NCI-H524 treated with DMSO at 0.1 percent for 48 hours (cell line): ENCODE data around the gene CASTOR2.
"Not testable (repeated sequence)": the region's sequence is repeated elsewhere in the genome, so short reads cannot be mapped to it uniquely, and the experiment has no call there.

ENCODE experiments used
- DNase-seq: peaks from one replicate; lab custom pipeline; 2025; lab: John Stamatoyannopoulos, UW

CASTOR2 gene

DNA sequence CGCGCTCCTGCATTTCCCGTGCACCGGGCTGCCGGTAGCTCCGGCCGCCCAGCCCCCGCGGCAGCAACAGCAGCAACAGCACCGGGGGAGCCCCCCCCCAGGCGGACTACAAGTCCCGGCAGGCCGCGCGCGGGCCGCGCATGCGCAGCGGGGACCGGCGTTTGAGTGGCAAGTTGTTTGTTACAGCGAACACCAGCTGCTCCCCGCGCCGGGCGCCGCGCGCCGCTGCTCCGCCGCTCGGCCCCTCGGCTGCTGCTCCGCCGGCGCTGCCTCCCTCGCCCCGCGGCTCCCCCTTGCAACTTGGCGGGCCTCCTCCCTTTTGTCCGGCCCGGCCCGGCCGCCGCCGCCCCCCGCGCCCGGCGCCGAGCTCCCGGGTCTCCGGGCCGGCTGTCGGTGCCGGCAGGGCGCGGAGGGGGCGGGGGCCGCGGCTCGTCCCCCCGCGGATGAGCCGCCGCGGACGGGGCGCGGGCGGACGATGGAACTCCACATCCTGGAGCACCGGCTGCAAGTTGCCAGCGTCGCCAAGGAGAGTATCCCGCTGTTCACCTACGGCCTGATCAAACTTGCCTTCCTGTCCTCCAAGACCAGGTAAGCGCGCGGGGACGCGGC lies at the start of gene CASTOR2:
CASTOR2 (plus strand) TSS at position 195 of the 609 bp plus-strand sequence; CDS start at position 476, 281 bp downstream.
- not testable (repeated sequence) for DNase-seq

DNA sequence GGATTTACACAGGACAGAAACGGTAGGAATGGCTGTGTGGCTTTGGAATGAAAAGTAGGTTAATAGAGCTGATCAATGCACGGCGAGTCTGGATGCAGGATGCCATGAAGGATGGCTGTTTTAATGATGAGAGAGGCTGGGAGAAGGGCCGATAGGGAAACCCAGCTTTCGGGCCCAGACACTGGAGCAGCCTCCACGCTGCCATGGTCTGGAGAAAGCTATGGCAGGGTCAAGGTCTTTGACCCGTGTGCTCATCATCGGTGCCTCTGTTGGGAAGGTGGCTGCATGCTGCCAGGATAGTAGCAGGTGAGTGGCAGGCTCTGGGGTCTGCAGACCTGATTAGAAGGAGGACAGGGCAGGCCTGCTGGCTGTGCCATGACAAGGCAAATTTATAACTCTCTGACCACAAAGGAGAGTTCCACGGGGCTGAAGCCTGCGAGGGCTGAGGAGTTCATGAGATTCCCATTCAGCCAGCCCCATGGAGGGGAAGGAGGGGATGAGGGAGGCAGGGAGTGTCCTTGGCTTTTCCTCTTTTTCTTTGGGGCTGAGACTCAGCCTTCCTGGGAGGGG lies 42.1 kb upstream of the CASTOR2 start:
- not testable (repeated sequence) for DNase-seq

DNA sequence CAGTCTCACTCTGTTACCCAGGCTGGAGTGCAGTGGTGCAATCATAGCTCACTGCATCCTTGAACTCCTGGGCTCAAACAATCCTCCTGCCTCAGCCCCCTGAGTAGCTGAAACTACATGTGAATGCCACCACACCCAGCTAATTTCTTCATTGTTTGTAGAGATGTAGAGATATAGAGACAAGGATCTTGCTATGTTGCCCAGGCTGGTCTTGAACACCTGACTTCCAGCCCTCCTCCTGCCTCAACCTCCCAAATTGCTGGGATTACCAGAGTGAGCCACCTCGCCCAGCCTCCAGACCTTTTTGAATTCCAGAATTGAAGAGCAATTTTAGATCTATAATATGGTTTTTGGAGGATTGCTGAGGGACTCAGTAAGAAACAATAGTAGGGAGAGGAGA lies 40.9 kb upstream of the CASTOR2 start:
- not testable (repeated sequence) for DNase-seq

DNA sequence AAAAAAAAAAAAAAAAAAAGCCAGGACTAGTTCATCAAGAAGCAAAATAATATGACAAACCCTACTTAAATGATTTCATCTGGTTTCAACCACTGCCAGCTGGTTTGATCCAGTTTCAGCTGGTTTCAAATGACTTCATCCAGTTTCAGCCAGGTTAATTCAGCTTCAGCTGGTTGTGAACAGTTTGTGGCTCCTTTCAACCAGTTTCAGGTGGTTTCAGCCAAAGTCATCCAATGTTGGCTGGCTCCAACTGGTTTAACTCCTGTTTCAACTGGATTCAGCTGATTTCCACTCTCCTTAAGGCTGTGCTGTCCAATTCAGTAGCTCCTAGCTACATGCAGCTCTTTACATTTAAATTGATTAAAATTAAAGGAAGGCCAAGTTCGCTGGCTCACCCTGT lies 37.5 kb upstream of the CASTOR2 start:
- not testable (repeated sequence) for DNase-seq

DNA sequence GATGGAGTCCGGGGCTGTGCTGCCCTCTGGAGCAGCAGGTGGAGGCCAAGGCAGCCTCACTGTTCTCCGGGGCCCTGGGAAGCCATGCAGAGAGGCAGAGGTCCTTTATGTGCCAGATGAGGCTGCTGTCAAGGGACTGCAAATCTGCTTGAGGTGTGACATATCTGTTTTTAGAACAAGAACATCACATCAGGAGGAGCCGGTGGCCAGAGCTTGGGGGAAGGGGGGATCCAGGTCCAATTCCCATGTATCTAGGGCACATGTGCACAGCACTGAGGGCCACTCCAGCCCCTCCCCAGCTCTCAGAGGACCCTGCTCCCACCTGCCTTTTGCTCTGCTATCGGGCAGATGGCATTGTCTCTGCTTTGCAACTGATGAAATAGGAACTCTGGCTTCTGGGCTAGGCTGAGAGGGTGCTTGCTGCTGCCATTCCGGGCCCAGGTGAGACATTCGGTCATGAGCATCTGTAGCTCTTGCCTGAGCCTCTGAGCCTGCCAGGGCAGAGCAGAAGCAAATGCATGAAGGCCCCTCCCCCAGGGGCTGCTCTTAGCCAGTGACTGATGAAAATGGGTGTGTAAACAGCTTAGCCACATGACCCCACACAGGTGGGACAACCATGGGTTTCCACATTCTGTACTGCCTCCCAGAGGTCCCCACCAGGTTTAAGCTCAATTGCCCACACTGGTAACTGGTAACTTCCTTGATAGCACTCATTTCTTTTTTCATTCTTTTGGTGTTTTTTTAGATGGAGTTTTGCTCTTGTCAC lies 32.8 kb upstream of the CASTOR2 start:
- DNase-seq = not testable (repeated sequence)

DNA sequence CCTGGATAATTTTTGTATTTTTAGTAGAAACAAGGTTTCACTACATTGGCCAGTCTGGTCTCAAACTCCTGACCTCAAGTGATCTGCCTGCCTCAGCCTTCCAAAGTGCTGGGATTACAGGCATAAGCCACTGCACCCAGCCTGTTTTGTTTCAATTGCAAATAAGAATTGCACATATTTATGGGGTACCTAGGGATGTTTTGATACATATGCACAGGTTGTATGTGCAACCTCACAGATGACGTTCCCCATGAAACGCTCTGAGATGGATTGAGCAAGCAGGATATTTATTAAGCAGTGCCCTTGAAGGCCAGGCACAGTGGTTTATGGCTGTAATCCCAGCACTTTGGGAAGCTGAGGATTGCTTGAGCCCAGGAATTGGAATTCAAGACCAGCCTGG lies 25.1 kb upstream of the CASTOR2 start:
- DNase-seq = not testable (repeated sequence)

DNA sequence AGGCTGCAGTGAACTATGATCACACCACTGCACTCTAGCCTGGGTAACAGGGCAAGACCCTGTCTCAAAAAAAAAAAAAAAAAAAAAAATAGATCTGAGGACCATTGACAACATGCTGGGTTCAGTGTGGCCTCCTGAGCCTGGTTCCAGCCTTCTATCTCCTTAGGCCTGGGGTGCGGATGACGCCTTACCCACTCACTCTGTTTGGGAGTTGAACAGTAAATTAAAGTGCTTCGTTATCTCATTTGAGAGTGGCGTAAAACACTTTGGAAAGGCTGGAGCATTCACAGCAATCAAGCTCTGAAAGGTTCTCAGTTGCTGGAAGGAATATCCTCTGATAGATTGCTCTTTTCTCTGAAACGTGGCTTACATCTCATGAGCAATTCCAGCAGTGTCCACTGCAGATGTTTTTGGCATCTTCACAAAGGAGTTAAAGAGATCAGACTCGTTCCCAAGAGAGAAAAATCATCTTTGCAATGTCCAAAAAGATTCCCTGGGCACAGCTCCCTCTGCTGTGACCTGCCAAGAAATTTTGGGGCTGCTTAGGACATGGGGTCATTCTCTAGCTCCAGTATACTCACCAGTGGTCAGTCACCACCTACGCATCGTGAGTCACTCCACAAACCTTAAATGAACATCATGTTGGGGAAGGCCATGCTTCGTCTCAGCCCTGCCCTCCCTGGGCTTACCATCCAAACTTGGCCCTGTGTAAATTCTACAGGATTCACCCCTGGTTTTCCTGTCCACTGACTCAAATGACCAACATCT lies 23.0 kb upstream of the CASTOR2 start:
- DNase-seq = not testable (repeated sequence)

DNA sequence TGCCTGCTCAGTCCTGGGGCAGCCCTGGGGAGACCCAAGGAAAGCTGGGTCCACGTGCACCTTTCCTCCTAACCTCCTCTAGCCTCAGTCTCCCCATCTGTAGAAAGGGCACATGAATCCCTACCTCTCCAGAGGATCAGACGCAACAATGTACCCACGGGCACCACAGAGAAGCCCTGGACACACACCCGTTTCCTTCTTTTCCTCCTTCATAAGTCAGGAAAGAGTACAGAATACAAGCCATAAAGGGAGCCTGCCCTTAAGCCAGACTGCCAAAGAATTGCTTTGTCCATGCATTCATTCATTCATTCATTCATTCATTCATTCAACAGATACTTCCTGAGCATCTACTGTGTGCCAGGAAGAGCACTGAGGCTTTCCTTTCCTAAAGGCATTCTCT lies 20.6 kb upstream of the CASTOR2 start:
- DNase-seq = not testable (repeated sequence)

DNA sequence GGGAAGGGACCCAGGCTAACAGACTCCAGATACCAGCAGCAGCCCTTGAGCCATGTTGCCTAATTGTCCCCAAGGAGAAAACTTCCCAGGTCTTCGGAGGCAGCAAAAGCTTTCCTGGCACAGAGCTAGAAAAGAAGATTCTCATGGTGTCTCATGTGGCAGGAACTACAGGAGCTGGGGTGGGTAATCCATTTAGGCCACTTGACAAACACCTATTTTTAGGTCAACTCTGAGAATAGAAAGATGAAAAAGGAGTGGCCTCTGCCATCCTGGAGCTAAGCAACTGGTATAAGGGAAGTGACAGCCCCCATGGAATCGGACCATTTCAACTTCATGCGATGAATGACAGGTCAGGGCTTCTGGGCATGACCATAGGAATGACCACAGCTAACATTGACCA lies 16.8 kb upstream of the CASTOR2 start:
- not testable (repeated sequence) for DNase-seq

DNA sequence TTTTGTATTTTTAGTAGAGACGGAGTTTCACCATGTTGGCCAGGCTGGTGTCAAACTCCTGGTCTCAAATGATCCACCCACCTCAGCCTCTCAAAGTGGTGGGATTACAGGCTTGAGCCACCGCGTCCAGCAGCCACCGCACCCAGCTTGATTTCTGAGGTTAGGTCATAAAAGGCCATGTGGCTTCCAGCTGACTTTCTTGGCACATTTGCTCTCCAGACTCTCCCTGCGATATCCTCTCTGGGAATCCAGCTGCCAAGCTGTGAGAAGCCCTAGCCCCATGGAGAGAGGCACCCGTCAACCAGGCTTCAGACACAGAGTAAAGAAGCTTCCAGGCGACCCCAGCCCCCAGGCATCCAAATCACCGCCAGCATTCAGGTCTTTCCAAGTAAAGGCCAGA lies 10.7 kb upstream of the CASTOR2 start:
- DNase-seq = not testable (repeated sequence)

DNA sequence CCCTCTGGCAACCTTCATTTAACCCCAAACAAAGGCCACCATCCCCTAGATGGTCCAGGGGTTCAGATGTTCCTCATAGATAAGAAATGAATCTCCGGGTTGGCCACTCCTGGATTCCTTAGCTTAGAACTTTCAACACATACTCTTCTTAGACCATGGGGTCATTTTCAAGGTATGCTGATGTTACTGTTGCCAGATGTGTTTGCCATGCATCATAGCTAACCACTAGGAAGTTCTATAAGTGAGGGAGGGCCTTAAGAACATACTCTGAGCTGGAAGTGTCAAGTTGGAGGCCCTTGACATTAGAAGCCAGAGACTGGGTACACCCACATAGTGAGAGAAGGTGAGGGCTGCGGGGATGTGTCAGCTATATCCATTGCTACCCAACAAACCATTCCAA lies 6.2 kb upstream of the CASTOR2 start:
- not testable (repeated sequence) for DNase-seq

DNA sequence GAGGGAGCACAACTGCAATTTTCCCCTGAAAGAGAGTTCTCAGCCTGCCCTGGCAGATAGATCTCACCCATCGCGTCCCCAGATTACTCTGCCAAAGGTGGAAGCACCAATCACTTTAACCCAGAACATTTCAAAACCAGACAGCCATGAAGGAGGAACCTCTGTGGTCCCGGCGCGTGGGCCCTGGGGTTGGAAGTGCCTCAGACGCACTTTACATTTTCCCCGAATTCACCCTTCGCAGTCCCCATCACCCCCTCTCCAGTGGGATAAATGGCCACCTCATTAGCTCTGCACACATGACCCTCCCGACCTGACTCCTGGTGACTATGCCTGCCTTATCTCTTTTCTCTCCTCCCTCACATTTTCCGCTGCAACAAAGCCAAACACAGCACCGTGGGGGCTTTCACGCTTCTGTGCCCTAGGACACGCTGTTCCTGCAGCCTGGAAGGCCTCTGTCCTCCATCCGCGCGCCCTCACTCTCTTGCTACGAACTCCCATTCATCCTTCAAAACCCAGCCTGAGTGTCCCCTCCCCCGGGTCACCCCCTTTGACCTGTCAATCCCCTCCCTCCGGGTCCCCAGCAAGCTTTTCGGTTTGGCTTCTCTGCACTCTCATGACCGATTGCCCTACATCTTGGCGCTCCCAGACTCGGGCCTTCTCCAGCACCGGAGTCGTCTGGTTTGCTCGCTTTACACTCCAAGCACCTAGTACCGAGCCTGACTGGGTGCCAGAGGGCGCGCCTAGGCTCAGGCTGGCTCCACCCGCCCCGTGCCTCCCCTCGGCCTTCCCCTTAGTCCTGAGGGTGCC lies 598 bp upstream of the CASTOR2 start:
- DNase-seq = not testable (repeated sequence)

DNA sequence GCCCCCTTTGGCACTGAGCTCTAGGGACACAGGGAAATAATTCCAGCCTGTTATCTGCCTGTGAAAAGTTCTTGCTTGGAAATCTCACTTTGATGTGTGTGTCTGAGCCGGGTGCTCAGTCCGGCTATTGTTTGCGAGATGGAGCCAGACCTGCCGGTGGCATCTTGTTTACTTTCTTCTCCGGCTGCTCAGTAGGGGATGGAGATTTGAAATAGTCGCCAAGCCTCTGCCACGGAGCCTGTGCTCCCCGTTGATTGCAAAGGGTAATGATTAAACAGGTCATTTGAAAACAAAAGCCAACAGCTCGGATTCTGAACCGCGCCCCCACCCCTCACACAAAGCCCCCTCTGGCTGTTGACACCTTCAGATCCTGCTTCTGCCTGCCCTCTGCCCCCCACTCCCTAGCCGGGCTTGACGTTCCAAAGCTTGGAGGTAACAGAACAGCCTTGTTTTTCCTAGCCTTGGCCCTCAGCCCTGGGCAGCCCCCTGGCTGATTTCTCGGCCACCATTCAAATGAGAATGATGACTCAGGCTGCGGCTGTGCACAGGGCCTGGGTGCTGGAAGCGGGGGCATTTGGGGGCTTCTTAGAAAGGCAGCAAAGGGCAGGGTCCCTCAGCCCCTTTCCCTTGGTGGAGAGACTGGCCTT lies 1.8 kb downstream of the CASTOR2 start:
- DNase-seq = not testable (repeated sequence)

DNA sequence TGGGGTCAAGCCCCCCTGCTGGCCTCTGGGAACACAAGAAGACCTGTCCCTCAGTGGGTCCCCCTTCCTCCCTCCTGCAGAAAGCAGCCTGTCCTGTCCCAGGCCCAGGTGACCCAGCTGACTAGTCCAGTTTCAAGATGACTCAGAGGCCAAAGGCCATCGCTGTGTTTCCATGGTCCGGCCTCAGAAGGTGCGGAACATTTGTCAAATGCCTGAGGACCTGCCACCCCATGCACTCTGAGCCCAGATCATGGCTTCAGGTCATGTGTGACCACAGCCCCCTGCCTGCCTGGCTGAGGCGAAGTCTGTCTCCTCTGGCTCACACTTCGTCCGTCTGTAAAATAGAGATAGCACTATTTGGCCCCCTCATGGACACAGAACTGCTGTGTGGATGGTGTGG lies 2.4 kb downstream of the CASTOR2 start:
- DNase-seq = not testable (repeated sequence)

DNA sequence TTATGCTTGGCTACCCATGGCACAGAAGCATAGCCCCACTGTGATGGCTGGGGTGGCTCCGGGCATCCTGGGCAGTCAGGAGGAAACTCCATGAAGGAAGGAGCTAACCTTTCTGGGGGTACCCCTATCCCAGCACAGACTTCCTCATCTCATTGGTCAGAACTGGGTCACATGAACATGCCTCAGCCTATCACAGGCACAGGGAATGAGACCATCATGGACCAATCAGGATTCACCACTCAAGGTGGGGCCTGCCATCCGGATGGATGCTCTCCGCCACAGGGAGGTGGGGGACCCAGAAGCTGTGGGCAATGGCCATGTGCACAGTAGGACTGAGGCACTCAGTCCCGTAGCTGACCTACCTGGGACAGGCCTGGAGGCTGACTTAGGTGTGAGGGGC lies 6.9 kb downstream of the CASTOR2 start:
- not testable (repeated sequence) for DNase-seq

DNA sequence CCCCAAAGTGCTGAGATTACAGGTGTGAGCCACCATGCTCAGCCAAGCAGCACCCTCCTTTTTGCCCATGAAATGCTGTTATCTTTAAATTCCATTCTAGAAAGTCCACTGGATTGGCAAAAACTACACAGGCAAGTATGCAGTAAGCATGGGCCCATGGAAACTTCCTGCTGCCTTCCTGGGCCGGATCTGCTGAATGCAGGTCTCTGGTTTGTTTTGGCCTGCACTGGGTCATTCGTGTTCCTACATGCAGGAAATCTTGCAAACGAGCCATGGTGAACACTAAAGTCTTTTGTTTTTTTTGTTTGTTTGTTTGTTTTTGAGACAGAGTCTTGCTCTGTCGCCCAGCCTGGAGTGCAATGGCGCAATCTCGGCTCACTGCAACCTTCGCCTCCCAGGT lies 7.9 kb downstream of the CASTOR2 start:
- DNase-seq = not testable (repeated sequence)

DNA sequence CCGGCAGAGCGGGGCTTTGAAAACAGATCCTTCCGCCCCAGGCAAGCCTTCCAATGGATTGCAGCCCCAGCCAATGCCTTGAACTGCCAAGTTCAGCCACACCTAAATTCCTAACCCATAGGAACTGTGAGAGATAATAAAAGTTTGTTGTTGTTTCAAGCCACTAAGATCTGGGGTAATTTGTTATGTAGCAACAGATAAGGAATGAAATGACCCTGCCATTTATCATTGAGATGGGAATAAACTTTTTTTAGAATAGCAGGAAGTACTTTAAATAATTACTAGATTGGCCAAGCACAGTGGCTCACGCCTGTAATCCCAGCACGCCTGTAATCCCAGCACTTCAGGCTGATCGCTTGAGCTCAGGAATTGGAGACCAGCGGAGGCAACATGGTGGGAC lies 11.5 kb downstream of the CASTOR2 start:
- DNase-seq = not testable (repeated sequence)

DNA sequence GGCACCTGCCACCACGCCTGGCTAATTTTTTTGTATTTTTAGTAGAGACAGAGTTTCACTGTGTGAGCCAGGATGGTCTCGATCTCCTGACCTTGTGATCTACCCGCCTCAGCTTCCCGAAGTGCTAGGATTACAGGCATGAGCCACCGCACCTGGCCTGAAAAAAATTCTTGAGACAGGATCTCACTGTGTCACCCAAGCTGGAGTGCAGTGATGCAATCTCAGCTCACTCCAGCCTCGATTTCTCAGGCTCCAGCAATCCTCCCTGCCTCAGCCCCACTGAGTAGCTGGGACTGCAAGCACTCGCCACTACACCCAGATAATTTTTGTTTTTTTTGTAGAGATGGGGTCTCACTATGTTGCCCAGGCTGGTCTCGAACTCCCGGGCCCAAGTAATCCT lies 13.0 kb downstream of the CASTOR2 start:
- not testable (repeated sequence) for DNase-seq

DNA sequence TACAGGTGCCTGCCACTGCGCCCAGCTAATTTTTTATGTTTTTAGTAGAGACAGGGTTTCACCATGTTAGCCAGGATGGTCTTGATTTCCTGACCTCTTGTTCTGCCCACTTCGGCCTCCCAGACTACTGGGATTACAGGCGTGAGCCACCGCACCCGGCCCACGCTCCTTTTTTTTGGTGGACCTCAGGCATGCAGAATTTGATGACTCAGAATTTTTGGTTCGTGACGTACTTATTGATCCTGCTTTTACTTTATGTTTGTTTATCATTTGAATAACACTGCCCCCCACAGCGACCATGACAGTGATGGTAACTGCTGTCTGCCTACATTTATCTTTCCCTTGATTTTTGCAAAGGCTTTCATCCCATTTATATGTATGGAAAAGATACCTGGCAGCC lies 23.9 kb downstream of the CASTOR2 start:
- not testable (repeated sequence) for DNase-seq

DNA sequence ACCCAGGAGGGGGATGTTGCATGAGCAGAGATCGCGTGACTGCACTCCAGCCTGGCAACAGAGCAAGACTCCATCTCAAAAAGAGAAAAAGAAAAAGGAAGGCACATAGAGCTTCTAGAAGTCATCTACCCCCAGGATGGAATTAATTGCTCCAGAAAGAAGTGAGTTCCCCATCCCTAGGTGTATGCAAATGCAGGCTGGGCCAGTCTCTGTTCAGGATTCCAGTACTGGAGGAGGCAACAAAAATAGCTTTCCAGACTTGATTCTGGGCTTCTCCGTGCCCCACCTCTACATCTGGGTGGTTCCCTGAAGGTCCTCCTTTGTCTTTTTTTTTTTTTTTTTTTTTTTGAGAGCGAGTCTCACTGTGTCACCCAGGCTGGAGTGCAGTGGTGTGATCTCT lies 28.6 kb downstream of the CASTOR2 start:
- DNase-seq = no peak
